ENCODE data around the gene ALOXE3. TPM values are rescaled to one million over a fixed set of nuclear protein-coding genes. Genes with fewer than 3 reads are reported as not detected.

ALOXE3 gene
- total and polyA plus RNA-seq, 2 of the 8 experiments (the other 6 are each of a cell fraction or from before 2014, with no cell fraction given) = 0.26 TPM; not detected in 1

DNA sequence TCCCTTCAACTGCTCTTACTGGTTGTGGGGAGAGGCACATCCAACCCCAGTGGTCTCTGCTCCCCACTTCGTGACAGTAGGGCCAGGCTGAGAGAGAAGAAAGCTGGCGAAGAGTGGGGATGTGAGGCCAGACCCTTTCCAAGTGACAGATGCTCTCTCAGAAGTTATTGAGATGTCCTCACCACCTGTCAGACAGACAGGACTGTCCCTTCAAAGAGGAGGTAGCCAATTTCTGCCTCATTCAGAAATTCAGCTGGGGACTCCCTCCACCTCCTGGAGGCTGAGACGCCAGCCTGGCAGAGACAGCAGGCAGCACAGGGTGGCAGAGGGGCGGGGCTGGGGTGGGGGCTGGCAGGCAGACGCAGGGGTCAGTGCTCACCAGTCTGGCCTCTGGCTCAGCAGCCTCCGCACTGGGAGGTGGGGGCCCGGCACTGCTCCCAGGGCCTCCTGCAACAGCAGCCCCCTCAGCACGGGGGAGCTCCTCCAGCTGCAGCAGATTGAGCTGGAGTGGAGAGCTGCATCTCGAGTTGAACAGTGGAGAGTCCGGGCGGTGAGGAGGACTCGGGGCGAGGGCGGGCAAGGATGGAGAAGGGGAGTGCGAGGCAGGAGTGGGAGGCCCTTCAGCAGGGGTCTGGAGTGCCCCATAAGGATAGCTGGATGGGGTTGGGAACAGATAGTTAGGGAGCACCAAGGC is 24.7 kb upstream of the ALOXE3 start:
- FAIRE-seq = no peak
- Histone ChIP-seq H3K79me1 (ENCODE audit: low read depth, low read length) (no peaks in the 10 kb centered on the region), H3K79me2 (ENCODE audit: control insufficient read depth in 1 of 2, insufficient read depth in 2 of 2, low read length in 2 of 2) (no peaks in the 10 kb centered on the region), H2AK5ac (ENCODE audit: low read depth, low read length) (no peak overlapping the region), H2BK12ac (ENCODE audit: low read depth, low read length) (no peak overlapping the region), H3K23me2 (ENCODE audit: low read depth, low read length) (peaks cover 6% of the 10 kb centered on the region), H2BK20ac (ENCODE audit: low read length) (no peak overlapping the region), H3K4ac (replicated peaks; ENCODE audit: insufficient read length, low read depth, low read length) (no peak overlapping the region), H4K8ac (ENCODE audit: extremely low read depth, insufficient read depth, low read length) (0 out of 2 replicates have a peak overlapping the region, but pooled peaks have one; percentile 16), H2BK15ac (ENCODE audit: low read length) (no peak overlapping the region), H3K56ac (replicated peaks; ENCODE audit: insufficient read length, low read depth, low read length) (no peak overlapping the region), H4K91ac (replicated peaks; ENCODE audit: insufficient read length, low read length) (no peak overlapping the region), H2BK120ac (replicated peaks; ENCODE audit: low read depth, low read length) (no peak overlapping the region), H3K27ac (ENCODE audit: low read depth, low read length) (no peak overlapping the region), H3K18ac (ENCODE audit: extremely low read depth, low read length) (no peak overlapping the region), H2AFZ (ENCODE audit: low read length) (no peak overlapping the region), H4K5ac (ENCODE audit: insufficient read length, low read depth, low read length) (no peak overlapping the region), H4K20me1 (replicated peaks in 1 of 2; ENCODE audit: control insufficient read depth in 1 of 2, insufficient read depth in 2 of 2, low read length in 2 of 2) (peaks cover 2 to 16% of the 10 kb centered on the region in 2 experiments), H3K9ac (replicated peaks in 1 of 4; ENCODE audit: extremely low read depth in 1 of 4, low read depth in 3 of 4, low read length in 3 of 4) (no peak overlapping the region), H3K14ac (ENCODE audit: insufficient read length) (no peak overlapping the region), H3K36me3 (ENCODE audit: control insufficient read depth in 2 of 4, insufficient read depth in 4 of 4, low read length in 3 of 4) (peaks cover 7 to 43% (median 32%) of the 10 kb centered on the region in 4 experiments), H3K4me1 (replicated peaks in 1 of 4; ENCODE audit: control insufficient read depth in 3 of 4, insufficient read depth in 4 of 4, low read length in 3 of 4) (peaks cover 0 to 3% (median 1%) of the 10 kb centered on the region in 4 experiments; a peak in 2 of 7 replicates), H3K23ac (ENCODE audit: insufficient read length) (no peak overlapping the region), H3K9me3 (ENCODE audit: insufficient read depth in 2 of 2, low read depth in 1 of 2, low read length in 1 of 2) (no peaks in the 10 kb centered on the region), H3K27me3 (replicated peaks in 1 of 4; ENCODE audit: control insufficient read depth in 3 of 4, extremely low read depth in 1 of 4, insufficient read depth in 3 of 4, low read length in 3 of 4) (no peaks in the 10 kb centered on the region), H2BK5ac (ENCODE audit: low read depth, low read length) (no peak overlapping the region), H3K4me3 (ENCODE audit: extremely low read depth in 1 of 4, insufficient read depth in 2 of 4, low read depth in 3 of 4, low read length in 4 of 4) (no peak overlapping the region), H3K4me2 (ENCODE audit: insufficient read depth in 1 of 2, low read depth in 2 of 2, low read length in 2 of 2) (no peak overlapping the region)
- 88% methylated on average over 9 of the region's 15 CpGs; no CpG with 5 or more reads in 1 of the 2 experiments for WGBS, 2 experiments (ENCODE audit: extremely low coverage in 1 of 2, insufficient coverage in 1 of 2, insufficient read length in 1 of 2, insufficient replicate concordance in 2 of 2, low coverage in 1 of 2, low lambda C conversion rate in 2 of 2, missing lambda C conversion rate in 1 of 2)
- DNase-seq (ENCODE audit: low read depth in 1 of 2, low spot score in 2 of 2) = no peak
- ChIA-PET POLR2A (ENCODE audit: partially characterized antibody) (interaction anchor here (1.2 to 5.1 kb wide), 4 partner anchors 10 to 96 kb away, joined by 3 to 21 read pairs (median 6); no protein-coding TSS in a partner anchor), CTCF (ENCODE audit: partially characterized antibody) (interaction anchor here (0.5 to 14.1 kb wide), 6 partner anchors 15 to 166 kb away, joined by 3 to 133 read pairs (median 3); partner anchors contain the start of gene VAMP2)
- TF ChIP-seq YY1 (IDR thresholded peaks at IDR 0.05; ENCODE audit: low read depth, low read length) (no peak), TBP (IDR thresholded peaks at IDR 0.05; ENCODE audit: low read depth, low read length) (no peak), RFX5 (IDR thresholded peaks at IDR 0.05; ENCODE audit: borderline replicate concordance, low read depth, low read length) (no peak), JUND (IDR thresholded peaks at IDR 0.05; ENCODE audit: low read length) (no peak), RBBP5 (IDR thresholded peaks at IDR 0.05; ENCODE audit: borderline replicate concordance, low read depth, low read length) (no peak), RXRA (IDR thresholded peaks at IDR 0.05; ENCODE audit: insufficient read depth, low read depth, low read length) (no peak), RAD21 (IDR thresholded peaks at IDR 0.05 in 1 of 2, conservative IDR thresholded peaks at IDR 0.05 in 1 of 2; ENCODE audit: low read depth in 2 of 2, low read length in 2 of 2) (no peak), GABPA (IDR thresholded peaks at IDR 0.05; ENCODE audit: borderline replicate concordance, insufficient read depth, low read length) (no peak), FOSL1 (IDR thresholded peaks at IDR 0.05; ENCODE audit: insufficient read depth, low read depth, low read length) (no peak)

All from H1 (cell line).